Measurements from ENCODE around the gene BAG2. TPM values are rescaled to one million over a fixed set of nuclear protein-coding genes. Genes with fewer than 3 reads are reported as not detected.

BAG2 gene
- polyA plus RNA-seq (ENCODE audit: insufficient read length in 4 of 4) = 1 to 10 TPM; 6.1 to 7.8 (median 6.9) TPM

DNA sequence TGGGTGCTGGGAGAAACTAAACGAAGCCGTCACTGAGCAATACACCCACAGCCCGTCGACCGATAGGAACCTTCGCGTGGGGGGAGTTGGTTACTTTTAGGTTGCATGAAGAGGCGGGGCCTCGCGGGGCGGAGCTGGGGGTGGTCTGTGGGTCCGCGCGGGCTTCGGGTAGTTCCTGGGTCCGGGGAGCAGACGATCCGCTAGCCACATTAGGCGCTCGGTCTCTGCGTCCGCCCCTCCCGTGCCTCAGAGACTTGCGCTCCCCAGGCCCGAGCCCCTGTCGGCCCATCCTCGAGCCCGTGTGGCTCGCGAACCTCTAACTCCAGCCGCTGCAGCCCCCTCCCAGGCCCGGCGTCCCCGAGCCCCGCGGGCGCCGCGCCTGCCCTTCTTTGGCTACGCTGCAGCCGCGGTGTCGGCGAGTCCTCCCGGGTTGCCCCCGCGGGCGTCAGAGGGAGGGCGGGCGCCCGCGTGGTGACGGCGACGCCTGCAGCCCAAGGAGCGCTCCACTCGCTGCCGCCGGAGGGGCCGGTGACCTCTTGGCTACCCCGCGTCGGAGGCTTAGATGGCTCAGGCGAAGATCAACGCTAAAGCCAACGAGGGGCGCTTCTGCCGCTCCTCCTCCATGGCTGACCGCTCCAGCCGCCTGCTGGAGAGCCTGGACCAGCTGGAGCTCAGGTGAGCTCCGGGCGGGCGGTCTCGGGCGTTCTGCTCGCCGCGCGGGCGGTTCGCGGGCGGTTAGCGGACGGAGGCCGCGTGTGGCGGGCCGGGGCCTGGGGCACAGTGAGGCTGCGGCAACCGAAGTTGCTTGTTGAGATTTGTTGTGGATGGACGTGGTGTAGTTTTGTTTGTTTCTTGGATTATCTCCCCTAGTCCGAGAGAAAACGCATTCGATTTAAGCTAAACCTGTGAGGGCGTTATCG is at the start of gene BAG2:
Gene BAG2 (plus strand): TSS at position 191 of the 920 bp plus-strand sequence. CDS start 372 bp downstream, at position 563.
- peak; percentile 57 to 62 (median 60) for DNase-seq (ENCODE audit: low read depth in 4 of 4, low spot score in 3 of 4)

DNA sequence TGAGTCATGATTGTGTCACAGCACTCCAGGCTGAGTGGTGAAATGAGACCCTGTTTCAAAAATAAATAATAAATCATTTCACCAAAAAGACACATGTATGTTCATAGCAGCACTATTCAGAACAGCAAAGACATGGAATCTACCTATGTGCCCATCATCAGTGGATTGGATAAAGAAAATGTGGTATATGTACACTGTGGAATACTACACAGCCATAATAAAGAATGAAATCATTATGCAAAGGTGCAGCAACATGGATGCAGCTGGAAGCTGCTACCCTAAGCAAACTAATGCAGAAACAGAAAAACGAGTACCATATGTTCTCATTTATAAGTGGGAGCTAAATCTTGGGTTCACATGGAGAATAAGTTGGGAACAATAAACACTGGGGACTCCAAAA is 49.0 kb upstream of the BAG2 start:
- DNase-seq (ENCODE audit: low read depth in 4 of 4, low spot score in 3 of 4) = no peak

DNA sequence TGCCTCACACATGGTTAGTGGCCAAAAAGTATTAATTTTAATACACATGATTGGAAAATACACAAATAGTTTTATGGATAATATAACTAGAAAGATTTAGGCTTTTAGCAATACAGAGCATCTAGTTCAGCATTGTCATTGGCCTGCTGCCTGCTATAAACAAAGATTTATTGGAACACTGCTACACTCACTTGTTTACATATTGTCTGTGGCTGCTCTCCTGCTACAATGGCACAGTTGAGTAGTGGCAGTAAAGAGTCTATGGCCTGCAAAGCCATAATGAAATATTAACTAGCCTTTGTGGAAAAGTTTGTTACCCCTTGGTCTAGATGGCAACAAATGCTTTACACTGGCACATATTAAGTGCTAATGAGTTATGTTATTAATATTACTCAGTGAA is 44.4 kb upstream of the BAG2 start:
- DNase-seq (ENCODE audit: low read depth in 4 of 4, low spot score in 3 of 4) = no peak

DNA sequence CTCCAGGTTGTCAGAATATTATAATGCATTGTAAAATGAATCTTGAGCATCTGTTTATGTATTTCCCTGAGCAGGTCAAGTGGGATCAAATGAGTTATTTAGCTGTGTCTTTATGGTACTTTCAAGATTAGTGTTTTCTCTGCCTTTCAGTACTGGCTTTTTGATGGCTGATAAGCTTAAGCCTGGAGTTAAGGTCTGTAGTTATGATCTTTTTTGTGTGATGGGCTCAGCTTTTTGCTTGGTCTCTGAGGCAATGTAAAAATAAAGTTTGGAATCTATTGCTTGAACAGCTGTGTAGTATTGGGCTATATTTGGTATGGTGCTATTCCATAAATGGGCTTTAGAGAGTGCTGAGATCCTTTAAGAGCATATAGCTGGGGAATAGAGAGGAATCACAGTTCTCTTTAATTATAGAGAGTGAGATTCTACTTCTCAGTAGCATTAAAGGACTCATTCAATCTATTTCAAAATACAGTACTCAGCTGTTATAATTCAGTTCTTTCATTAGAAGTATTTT is 41.4 kb upstream of the BAG2 start:
- DNase-seq (ENCODE audit: low read depth in 4 of 4, low spot score in 3 of 4) = no peak

DNA sequence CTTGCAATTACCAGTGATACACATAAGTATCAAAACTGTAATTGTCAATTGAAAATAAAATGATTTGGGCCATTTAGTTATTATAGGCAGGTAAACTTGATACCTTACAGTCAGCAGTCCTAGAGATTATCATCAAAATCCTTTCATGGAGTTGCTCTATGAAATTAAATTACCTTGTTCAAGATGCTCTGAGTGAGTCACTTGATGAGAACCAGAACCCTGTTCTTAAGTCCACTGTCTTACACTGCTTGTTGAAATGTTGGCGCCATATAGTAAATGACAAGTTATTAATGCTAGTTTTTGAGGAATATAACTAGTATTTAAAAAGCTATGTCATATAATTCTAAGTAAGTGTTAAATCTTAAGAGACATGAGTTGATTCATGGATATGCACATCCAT is 37.2 kb upstream of the BAG2 start:
- no peak for DNase-seq (ENCODE audit: low read depth in 4 of 4, low spot score in 3 of 4)

DNA sequence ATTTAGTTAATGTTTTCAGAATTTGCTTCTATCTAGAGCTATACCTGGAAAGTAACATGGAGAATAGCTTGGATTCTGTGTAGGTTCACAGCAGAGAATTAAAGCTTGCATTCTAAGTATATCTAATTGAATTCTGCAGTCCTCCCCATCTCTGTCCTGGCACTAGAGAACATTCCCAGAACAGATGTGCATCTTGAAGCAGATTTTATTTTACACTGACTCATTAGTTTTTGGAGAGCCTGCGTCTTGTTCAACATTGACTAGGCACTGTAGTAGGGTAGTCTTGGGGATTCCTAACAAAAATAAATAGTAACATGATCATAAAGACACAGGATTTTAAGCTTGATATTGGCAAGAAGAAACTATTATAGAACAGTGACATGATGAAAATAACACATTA is 36.2 kb upstream of the BAG2 start:
- no peak for DNase-seq (ENCODE audit: low read depth in 4 of 4, low spot score in 3 of 4)

DNA sequence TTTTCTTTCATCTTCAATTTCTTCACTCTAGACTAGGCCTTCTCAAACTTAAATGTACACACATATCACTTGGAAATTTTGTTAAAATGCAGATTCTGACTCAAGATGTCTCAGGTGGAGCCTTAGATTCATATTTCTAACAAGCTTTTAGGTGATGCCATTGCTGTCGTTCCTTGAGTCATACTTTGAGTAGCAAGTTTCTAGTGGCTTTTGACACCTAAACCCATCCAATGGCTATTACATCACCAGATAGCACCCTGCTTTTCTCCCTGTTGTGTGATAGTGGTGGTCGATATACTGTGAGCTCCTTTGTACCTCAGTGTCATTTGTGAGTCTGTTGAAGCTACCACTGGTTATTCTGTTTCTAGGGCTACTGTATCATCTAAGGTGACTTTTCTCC is 34.8 kb upstream of the BAG2 start:
- no peak for DNase-seq (ENCODE audit: low read depth in 4 of 4, low spot score in 3 of 4)

DNA sequence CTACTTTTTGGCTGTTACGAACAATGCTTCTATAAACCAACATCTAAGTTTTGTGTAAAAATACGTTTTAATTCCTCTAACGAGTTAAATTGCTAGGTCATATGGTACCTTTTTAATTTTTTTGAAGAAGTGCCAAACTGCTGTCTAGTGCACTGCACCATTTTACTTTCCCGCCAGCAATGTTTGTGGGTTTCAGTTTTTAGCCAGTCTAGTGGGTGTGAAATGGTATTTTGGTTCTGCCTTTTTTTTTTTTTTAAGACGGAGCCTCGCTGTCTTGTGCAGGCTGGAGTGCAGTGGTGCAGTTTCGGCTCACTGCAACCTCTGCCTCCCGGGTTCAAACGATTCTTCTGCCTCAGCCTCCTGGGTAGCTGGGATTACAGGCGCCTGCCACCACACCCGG is 34.1 kb upstream of the BAG2 start:
- DNase-seq (ENCODE audit: low read depth in 4 of 4, low spot score in 3 of 4) = no peak

DNA sequence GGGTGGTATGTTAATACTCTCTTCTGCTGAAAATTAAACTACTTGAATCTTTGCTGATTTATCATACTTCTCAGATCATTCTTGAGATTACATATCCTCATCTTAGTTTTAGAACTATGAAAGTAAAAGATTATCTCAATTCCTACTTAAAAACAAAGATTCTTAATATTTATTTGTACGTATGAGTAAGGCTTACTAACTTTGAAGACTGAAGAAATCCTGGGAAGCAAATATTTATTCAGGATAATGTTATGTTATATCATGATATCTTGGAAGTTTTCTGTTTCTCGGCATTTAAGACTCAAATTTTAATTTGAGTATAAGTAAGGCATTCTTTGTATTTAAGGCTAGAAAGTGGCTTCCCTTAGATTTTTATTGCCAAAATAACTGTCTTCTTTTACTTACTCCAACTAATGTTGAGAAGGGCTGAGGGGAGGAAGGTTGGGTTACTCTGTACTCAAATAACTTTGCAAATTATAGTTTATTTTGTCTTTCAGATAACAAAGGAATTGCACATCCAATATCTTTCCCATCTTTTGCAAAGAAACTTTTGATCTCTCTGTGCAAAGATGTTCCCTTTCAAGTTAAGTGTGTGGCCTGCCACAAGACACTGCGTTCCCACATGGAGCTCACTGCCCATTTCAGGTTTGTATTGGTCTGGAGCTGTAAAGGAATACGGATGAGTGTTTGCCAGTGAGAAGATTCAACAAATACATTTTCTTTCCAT is 30.5 kb upstream of the BAG2 start:
- DNase-seq (ENCODE audit: low read depth in 4 of 4, low spot score in 3 of 4) = no peak

DNA sequence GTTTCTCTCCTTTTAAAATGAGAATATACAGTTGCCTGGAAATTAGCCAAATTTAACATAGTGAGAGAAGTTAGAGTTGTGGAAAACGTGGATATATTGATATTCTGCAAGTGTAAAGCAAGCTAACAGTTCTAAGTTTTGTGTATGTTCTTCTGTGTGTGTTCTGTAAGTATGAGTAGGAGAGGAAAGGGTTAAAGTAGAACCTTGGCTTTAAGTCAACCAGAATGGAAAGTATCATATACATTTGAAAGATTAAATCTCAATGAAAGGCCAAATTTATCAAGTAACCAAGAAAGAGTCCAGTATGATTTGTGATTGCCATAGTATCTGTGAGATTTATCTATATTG is 30.0 kb upstream of the BAG2 start:
- DNase-seq (ENCODE audit: low read depth in 4 of 4, low spot score in 3 of 4) = no peak

DNA sequence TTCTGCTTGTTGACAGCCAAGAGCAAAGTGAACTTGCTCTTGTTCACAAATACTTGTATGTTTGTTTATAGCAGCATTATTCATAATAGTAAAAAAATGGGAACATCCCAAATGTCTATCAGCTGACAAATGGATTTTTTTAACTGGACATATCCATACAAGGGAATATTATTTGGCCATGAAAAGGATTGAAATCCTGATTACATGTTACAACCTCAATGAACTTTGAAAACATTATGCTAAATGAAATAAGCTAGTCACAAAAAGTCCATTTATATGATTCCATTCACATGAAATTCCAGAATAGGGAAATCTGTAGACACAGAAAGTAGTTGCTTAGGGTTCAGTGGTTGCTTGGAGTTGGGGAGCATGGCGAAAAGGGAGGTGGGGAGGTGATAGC is 28.4 kb upstream of the BAG2 start:
- DNase-seq (ENCODE audit: low read depth in 4 of 4, low spot score in 3 of 4) = no peak

DNA sequence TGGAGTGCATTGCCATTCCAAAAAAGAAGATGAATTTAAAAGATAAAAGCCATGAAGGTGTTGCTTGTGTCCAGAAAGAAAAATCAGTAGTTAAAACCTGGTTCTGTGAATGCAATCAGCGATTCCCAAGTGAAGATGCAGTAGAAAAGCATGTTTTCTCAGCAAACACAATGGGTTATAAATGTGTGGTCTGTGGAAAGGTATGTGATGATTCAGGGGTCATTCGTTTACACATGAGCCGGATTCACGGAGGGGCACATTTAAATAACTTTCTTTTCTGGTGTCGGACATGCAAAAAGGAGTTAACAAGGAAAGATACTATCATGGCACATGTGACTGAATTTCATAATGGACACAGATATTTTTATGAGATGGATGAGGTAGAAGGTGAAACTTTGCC is 24.7 kb upstream of the BAG2 start:
- DNase-seq (ENCODE audit: low read depth in 4 of 4, low spot score in 3 of 4) = no peak

DNA sequence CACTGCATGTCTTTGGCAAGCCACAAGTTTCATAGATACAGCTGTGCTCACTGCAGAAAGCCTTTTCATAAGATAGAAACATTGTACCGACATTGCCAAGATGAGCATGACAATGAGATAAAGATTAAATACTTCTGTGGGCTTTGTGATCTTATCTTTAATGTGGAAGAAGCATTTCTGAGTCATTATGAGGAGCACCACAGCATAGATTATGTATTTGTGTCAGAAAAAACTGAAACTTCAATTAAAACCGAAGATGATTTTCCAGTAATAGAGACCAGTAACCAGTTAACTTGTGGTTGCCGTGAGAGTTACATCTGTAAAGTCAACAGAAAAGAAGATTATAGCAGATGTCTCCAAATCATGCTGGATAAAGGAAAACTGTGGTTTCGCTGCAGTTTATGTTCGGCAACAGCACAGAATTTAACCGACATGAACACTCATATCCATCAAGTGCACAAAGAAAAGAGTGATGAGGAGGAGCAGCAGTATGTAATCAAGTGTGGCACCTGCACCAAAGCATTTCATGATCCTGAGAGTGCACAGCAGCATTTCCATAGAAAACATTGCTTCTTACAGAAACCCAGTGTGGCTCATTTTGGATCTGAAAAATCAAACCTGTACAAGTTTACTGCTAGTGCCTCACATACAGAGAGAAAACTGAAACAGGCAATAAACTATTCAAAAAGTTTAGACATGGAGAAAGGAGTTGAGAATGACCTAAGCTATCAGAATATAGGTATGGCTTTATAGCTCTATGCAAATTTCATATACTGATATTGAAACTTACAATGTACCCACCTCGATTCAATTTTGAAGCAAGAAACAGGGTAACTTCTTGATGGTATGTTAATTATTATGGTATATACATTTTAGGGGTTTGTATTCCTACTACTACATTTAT is 23.9 kb upstream of the BAG2 start:
- no peak for DNase-seq (ENCODE audit: low read depth in 4 of 4, low spot score in 3 of 4)

DNA sequence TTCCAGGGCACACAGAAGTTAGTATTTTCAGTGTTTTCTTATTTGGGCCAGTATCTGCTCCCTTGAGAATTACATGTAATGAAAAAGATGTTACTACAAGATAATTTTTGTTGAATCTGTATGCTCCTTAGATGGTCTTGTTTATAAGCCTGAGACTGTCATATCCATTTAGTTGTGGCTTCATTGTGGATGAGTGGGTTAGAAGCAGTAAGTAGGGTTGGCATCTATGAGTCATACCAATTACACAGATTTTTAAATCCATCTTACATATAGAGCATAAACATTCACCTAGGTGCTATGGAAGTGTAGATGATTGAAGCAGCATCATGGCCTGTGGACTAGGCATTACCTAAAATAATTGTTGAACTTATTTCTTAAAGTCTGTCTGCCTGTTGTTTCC is 13.5 kb upstream of the BAG2 start:
- DNase-seq (ENCODE audit: low read depth in 4 of 4, low spot score in 3 of 4) = no peak

DNA sequence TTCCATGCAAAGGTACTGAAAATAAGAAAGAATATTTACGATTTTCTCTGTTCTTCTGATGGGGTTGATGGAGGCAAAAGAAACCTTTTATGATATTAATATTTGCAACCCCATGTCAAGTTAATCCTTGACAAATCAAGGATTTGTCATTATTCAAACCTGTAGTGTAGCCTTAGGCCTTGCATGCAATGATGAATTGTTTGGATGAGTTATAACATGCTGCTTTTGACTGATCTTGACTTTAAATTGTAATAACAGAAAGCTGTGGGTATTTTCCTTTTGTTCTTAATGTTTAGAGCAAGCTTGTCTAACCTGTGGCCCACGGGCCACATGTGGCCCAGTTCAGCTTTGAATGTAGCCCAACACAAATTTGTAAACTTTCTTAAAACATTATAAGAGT is 13.0 kb upstream of the BAG2 start:
- DNase-seq (ENCODE audit: low read depth in 4 of 4, low spot score in 3 of 4) = no peak

DNA sequence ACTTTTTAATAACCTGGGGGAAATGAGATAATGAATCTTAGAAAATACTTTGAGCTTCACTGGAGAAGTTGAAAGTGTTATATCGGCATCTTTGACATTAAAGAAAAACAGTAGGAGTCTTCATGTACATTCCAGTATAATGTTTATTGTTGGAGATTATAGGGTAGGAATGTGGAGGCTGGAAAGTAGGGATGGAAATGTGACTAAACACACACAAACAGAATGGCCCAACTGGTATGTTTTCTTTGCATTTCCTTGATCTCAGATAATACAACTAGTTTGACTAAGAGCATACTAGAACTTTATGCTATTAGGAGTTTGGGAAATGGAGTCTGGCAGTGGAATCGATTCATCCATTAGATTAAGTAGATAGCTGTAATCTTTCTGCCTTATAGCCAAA is 10.1 kb upstream of the BAG2 start:
- DNase-seq (ENCODE audit: low read depth in 4 of 4, low spot score in 3 of 4) = no peak

DNA sequence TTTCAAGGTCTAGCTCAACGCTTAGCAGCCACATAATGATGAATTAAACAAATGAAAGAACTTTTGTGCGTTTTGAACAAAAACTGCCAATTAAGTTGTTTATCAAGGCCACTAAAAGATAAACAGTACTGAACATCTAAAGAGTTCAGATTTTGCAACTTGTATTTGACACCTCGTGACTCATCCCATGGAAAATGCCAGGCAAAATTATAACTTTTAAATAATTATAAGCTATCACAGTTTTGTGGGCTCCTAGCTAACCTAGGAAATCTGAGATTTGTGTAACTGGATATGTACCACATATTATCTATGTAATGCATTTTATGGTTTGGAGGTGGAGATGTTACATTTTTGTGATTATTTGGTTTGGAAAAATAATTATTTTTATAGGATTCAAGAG is 9.6 kb upstream of the BAG2 start:
- no peak for DNase-seq (ENCODE audit: low read depth in 4 of 4, low spot score in 3 of 4)

DNA sequence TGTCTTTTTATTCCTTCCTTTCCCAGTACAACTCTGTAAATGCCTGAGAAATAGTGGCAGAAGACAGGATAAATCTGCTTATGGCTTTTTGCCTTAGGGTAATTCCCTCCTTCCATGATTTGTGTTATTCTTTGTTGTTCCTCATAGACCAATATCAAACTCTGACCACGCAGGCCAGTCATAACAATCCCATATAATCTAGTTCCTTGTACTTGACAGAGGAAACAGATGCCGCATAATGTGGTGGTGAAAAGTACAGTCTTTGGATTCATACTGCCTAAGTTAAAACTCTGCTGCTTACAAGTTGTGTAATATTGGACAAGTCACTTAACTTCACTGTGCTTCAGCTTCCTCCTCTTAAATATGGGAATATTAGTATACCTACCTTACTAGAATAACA is 8.2 kb upstream of the BAG2 start:
- no peak for DNase-seq (ENCODE audit: low read depth in 4 of 4, low spot score in 3 of 4)

DNA sequence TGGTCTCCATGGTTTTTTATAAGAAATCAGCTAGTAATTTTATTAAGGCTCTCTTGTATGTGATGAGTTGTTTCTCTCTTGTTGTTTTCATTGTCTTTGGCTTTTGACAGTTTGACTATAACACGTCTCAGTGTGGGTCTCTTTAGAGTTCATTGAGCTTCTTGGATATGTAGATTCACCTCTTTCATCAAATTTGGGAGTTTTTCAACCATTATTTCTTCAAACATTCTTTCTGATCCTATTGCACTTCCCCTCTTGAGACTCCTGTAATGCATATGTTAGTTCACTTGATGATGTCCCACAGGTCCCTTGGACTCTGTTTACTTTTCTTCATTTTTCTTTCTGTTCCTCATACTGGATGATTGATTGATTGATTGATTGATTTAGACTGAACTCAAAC is 7.0 kb upstream of the BAG2 start:
- no peak for DNase-seq (ENCODE audit: low read depth in 4 of 4, low spot score in 3 of 4)

DNA sequence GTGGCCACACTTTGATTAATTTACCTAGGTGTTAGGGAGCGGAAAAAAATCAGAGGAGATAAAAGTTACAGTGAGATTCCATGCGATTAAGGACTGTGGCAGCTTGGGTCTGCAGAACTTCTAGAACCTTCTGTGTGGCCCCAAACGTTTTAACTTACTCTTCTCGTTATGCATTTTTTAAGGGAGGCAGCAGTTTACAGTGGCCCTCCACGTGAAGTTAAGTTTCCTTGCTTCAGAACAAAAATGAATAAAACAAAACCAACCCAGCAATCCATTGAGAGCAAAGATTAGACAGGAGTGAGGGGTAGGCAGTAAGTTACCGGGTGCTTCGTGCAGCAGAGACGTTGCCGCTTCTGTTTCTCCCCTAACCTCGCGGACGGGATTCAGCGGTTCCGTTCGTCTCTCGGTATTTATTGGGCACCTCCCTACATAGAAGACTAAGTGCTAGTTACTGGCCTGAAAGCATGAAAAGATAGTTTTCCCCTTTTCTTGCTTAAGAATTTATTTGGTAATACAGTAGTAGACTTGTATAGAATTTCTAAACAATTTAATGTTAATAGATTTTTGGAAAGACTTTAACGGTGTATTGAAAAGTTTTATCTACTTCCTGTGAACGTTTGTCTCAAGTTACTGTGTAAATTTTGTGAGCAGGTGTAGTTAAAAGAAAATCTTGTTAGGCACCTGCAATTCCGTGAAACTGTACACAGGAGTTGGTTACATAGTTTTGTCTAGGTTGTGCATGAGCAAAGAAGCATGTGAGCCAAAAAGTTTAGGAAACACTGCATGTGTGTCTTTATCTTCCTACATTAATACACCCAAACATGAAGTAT is 1.1 kb downstream of the BAG2 start:
- DNase-seq (ENCODE audit: low read depth in 4 of 4, low spot score in 3 of 4) = peak in 1 of 4 donors; percentile 23

Data from right renal pelvis (tissue), 4 donors.